SK-N-SH (cell line): ENCODE data around the gene SLC45A1. TPM values are rescaled to one million over a fixed set of nuclear protein-coding genes. Genes with fewer than 3 reads are reported as not detected.

ENCODE experiments used
- CTCF ChIA-PET: fragments of 300-600, 350-600 bp; formaldehyde crosslinking; extraction: SDS; loops from one replicate; lab custom pipeline; 2021; lab: Yijun Ruan, JAX
- POLR2A ChIA-PET: fragments of 350-600 bp; sonication (Branson Sonifier 250); formaldehyde crosslinking; extraction: SDS; loops from one replicate; lab custom pipeline; 2020; ENCODE audit warnings: antibody characterized with exemption, inconsistent platforms; lab: Yijun Ruan, JAX
- DNase-seq: peaks from one replicate; pipeline ENCODE4 v3.0.0; 2012
- H2AFZ ChIP-seq: fragments of 200-600 bp; sonication (generic); 2 replicates; pipeline ENCODE4 v1.8.1; 2016; ENCODE audit warnings: antibody characterized with exemption, mild to moderate bottlenecking, low read depth
- H3F3A ChIP-seq: fragments of 200-600 bp; sonication (generic); replicated peaks from 2 replicates; pipeline ENCODE3; 2016; ENCODE audit warnings: antibody characterized with exemption, mild to moderate bottlenecking; ENCODE audit not compliant: insufficient read depth
- H3K27ac ChIP-seq, 2 experiments: fragments of 200-500 bp in 1 of 2; fragments of 200-600 bp in 1 of 2; sonication (Bioruptor generic) in 1 of 2; sonication (generic), shearing (Covaris generic) in 1 of 2; 2 replicates each; pipeline versions ENCODE4 v1.5.1 to v1.6.1; 2014 to 2016; ENCODE audit warnings: low read depth in 2 of 2, inconsistent platforms in 1 of 2, low read length in 1 of 2, mild to moderate bottlenecking in 1 of 2, mixed read lengths in 1 of 2
- H3K27me3 ChIP-seq: fragments of 200-600 bp; sonication (generic), shearing (Covaris generic); 2 replicates; pipeline ENCODE4 v1.6.1; 2016; ENCODE audit warnings: mixed run types; ENCODE audit not compliant: insufficient read depth
- H3K36me3 ChIP-seq, 2 experiments: fragments of 200-500 bp in 1 of 2; fragments of 200-600 bp in 1 of 2; sonication (Bioruptor generic) in 1 of 2; sonication (generic) in 1 of 2; replicated peaks in 1 of 2; 2 replicates each; pipeline versions ENCODE3 to v1.5.1; 2014 to 2016; ENCODE audit warnings: low read length in 1 of 2, mild to moderate bottlenecking in 1 of 2; ENCODE audit not compliant: insufficient read depth in 2 of 2, control insufficient read depth in 1 of 2
- H3K4me1 ChIP-seq, 2 experiments: fragments of 200-500 bp in 1 of 2; fragments of 200-600 bp in 1 of 2; sonication (Bioruptor generic) in 1 of 2; sonication (generic), shearing (Covaris generic) in 1 of 2; 2 replicates each; pipeline versions ENCODE4 v1.5.1 to v1.6.1; 2014 to 2016; ENCODE audit warnings: low read depth in 1 of 2, low read length in 1 of 2, mixed run types in 1 of 2; ENCODE audit not compliant: insufficient read depth in 2 of 2, control insufficient read depth in 1 of 2
- H3K4me2 ChIP-seq: fragments of 200-600 bp; sonication (generic), shearing (Covaris generic); 2 replicates; pipeline ENCODE4 v1.6.1; 2017; ENCODE audit warnings: mixed run types
- H3K4me3 ChIP-seq, 2 experiments: fragments of 200-500 bp in 1 of 2; fragments of 200-600 bp in 1 of 2; sonication (Bioruptor generic) in 1 of 2; sonication (generic), shearing (Covaris generic) in 1 of 2; 2 replicates each; pipeline versions ENCODE4 v1.5.1 to v1.8.1; 2014 to 2016; ENCODE audit warnings: low read depth in 2 of 2, inconsistent platforms in 1 of 2, low read length in 1 of 2, mild to moderate bottlenecking in 1 of 2, mixed read lengths in 1 of 2, moderate library complexity in 1 of 2
- H3K79me2 ChIP-seq: fragments of 200-600 bp; sonication (generic); 2 replicates; pipeline ENCODE4 v1.8.1; 2017; ENCODE audit warnings: mild to moderate bottlenecking; ENCODE audit not compliant: insufficient read depth
- H3K9ac ChIP-seq: fragments of 200-600 bp; sonication (generic); 2 replicates; pipeline ENCODE4 v1.6.1; 2017; ENCODE audit warnings: mixed run types
- H3K9me2 ChIP-seq: fragments of 200-600 bp; sonication (generic); 2 replicates; pipeline ENCODE4 v1.6.1; 2017; ENCODE audit warnings: mixed run types
- H3K9me3 ChIP-seq: fragments of 200-600 bp; sonication (generic); 2 replicates; pipeline ENCODE4 v1.6.1; 2017; ENCODE audit warnings: mixed run types, mild to moderate bottlenecking, moderate library complexity
- H4K20me1 ChIP-seq: fragments of 200-600 bp; sonication (generic); 2 replicates; pipeline ENCODE4 v1.6.1; 2017; ENCODE audit warnings: mild to moderate bottlenecking, mixed run types; ENCODE audit not compliant: insufficient read depth
- CHD2 ChIP-seq: fragments of 150-350 bp; IDR thresholded peaks from 2 replicates; pipeline ENCODE4 v1.6.1; 2018; ENCODE audit warnings: low read length; ENCODE audit not compliant: partially characterized antibody
- CTCF ChIP-seq: fragments of 200-600 bp; sonication (generic); IDR thresholded peaks from 2 replicates; pipeline ENCODE4 v1.6.1; 2017; ENCODE audit warnings: antibody characterized with exemption, mild to moderate bottlenecking, moderate library complexity
- ELF1 ChIP-seq: IDR thresholded peaks from 2 replicates; pipeline ENCODE4 v1.4.0; 2012
- EZH2phosphoT487 ChIP-seq: fragments of 200-600 bp; sonication (generic); IDR thresholded peaks from 2 replicates; pipeline ENCODE4 v1.6.1; 2017; ENCODE audit warnings: low read depth, mixed run types, mild to moderate bottlenecking, antibody characterized with exemption, moderate library complexity, borderline replicate concordance
- FOXM1 ChIP-seq: IDR thresholded peaks from 2 replicates; pipeline ENCODE4 v1.4.0; 2012; ENCODE audit warnings: low read depth, mild to moderate bottlenecking
- GABPA ChIP-seq: IDR thresholded peaks from 2 replicates; pipeline ENCODE4 v1.4.0; 2012; ENCODE audit warnings: low read depth, mild to moderate bottlenecking
- MEF2A ChIP-seq: IDR thresholded peaks from 2 replicates; pipeline ENCODE4 v1.4.0; 2012; ENCODE audit warnings: low read depth, borderline replicate concordance
- NFIC ChIP-seq: IDR thresholded peaks from 2 replicates; pipeline ENCODE4 v1.4.0; 2012; ENCODE audit warnings: borderline replicate concordance
- NRF1 ChIP-seq: IDR thresholded peaks from 2 replicates; pipeline ENCODE4 v1.6.1; 2012; ENCODE audit warnings: low read depth, mild to moderate bottlenecking, low read length
- PBX3 ChIP-seq: IDR thresholded peaks from 2 replicates; pipeline ENCODE4; 2012
- POLR2AphosphoS5 ChIP-seq: IDR thresholded peaks from 2 replicates; pipeline ENCODE4 v1.6.1; 2012; ENCODE audit warnings: low read depth, low read length
- REST ChIP-seq: IDR thresholded peaks from 2 replicates; pipeline ENCODE4 v1.6.1; 2012; ENCODE audit warnings: mild to moderate bottlenecking, low read depth, low read length, moderate library complexity
- RXRA ChIP-seq: IDR thresholded peaks from 2 replicates; pipeline ENCODE4 v1.4.0; 2012; ENCODE audit warnings: low read depth, mild to moderate bottlenecking, borderline replicate concordance
- SIN3A ChIP-seq: IDR thresholded peaks from 2 replicates; pipeline ENCODE4 v1.6.1; 2012; ENCODE audit warnings: low read depth, mild to moderate bottlenecking, low read length, moderate library complexity, borderline replicate concordance
- SMC3 ChIP-seq: IDR thresholded peaks from 2 replicates; pipeline ENCODE4 v1.6.1; 2012; ENCODE audit warnings: low read depth, low read length, improper control_type of control experiment
- YY1 ChIP-seq: IDR thresholded peaks from 2 replicates; pipeline ENCODE4 v1.4.0; 2012; ENCODE audit warnings: low read depth, mild to moderate bottlenecking
- ZBTB33 ChIP-seq: IDR thresholded peaks from 2 replicates; pipeline ENCODE4 v1.4.0; 2012; ENCODE audit warnings: low read depth, borderline replicate concordance
- WGBS: methylation state at CpG from one replicate; pipeline ENCODE4 v1.1.6; 2017; ENCODE audit warnings: low lambda C conversion rate; 5-methylcytosine and 5-hydroxymethylcytosine counted together
- polyA plus RNA-seq, 3 experiments: library from polyadenylated mRNA; depleted of rRNA; stranded (reverse); fragments of >200 nt; gene quantifications; 2 replicates each; pipeline ENCODE4 v1.2.3, GENCODE V29; 2012

The SLC45A1 gene
- polyA plus RNA-seq, 1 of the 3 experiments (the other 2 are of a cell fraction) = 2.5 TPM

GRCh38 chr1:8365661-8366362 lies 47.9 kb downstream of the SLC45A1 start:
- POLR2A ChIA-PET = no interaction called here
- Histone ChIP-seq H2AFZ (no peak overlapping the region), H3K9me2 (no peaks in the 10 kb centered on the region), H3K4me2 (no peak overlapping the region), H3K4me1 (peaks cover 9 to 21% of the 10 kb centered on the region in 2 experiments; a peak in 3 of 4 replicates), H3F3A (peaks cover 3% of the 10 kb centered on the region), H3K27me3 (no peaks in the 10 kb centered on the region), H3K36me3 (peaks cover 8 to 50% of the 10 kb centered on the region in 2 experiments), H4K20me1 (peaks cover 13% of the 10 kb centered on the region; the same call in 1 of the 2 replicates), H3K4me3 (no peak overlapping the region), H3K9ac (no peak overlapping the region), H3K27ac (no peak overlapping the region; a peak in 1 of 4 replicates), H3K9me3 (no peaks in the 10 kb centered on the region), H3K79me2 (peaks cover 35% of the 10 kb centered on the region; the same call in 1 of the 2 replicates)
- CTCF ChIA-PET = interaction anchor here (0.9 kb wide), 1 partner anchor 15 kb away, joined by 3 read pairs; no protein-coding TSS in a partner anchor
- no peak for DNase-seq
- TF ChIP-seq REST = no peak
- no peak for TF ChIP-seq SMC3
- no peak for TF ChIP-seq POLR2AphosphoS5
- TF ChIP-seq NFIC = no peak
- TF ChIP-seq CHD2 = no peak
- no peak for TF ChIP-seq ELF1
- TF ChIP-seq EZH2phosphoT487 = no peak
- no peak for TF ChIP-seq ZBTB33
- TF ChIP-seq RXRA = no peak
- TF ChIP-seq MEF2A = no peak
- TF ChIP-seq GABPA = no peak
- no peak for TF ChIP-seq NRF1
- TF ChIP-seq SIN3A = no peak
- TF ChIP-seq PBX3 = no peak
- no peak for TF ChIP-seq FOXM1
- TF ChIP-seq YY1 = no peak
- TF ChIP-seq CTCF = no peak
- WGBS = 94% methylated on average over 21 of the region's 24 CpGs
